Measurements from ENCODE around the gene SPNS1.
"Not testable (repeated sequence)": the region's sequence is repeated elsewhere in the genome, so short reads cannot be mapped to it uniquely, and the experiment has no call there.

The SPNS1 gene

DNA sequence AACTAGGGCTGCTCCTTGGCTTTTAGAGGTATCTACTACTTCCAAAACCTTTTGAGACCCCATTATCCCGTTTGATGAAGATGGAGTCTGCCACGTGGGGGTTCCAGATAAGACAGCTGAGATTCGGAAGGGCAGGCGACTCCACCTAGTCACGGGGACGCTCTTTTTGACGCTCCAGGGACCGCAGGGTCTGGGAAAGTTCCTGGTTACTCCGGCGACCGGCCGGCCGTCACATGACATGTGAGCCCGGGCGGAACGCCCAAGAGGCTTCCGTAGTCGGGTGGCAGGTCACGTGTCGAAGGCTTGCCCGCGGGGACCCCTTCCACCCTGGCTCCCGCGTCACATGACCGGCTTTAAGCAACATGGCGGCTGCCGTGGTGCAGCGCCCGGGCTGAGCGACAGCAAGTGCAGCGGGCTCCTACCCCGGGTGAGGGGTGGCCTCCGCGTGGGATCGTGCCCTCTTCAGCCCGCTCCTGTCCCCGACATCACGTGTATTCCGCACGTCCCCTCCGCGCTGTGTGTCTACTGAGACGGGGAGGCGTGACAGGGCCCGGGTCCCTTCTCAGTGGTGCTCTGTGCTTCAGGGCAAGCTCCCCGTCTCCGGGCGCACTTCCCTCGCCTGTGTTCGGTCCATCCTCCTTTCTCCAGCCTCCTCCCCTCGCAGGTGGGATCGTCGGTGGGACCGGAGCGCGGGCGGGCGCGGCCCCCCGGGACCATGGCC lies at the start of gene SPNS1:
Gene SPNS1, plus strand, starts transcription at position 342 of the 721 bp plus-strand sequence. Its CDS starts 374 bp downstream, at position 716.
- DNase-seq, result peak; percentile 88

GRCh38 chr16:28925386-28926228 lies 49.0 kb upstream of the SPNS1 start:
- DNase-seq, result no peak

DNA sequence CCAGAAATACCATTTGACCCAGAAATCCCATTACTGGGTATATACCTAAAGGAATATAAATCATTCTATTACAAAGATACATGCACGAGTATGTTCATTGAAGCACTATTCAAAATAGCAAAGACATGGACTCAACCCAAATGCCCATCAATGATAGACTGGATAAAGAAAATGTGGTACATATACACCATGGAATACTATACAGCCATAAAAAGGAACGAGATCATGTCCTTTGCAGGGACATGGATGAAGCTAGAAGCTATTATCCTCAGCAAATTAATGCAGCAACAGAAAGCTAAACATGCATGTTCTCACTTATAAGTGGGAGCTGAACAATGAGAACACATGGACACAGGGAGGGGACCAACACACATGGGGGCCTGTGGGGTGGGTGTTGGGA lies 48.3 kb upstream of the SPNS1 start:
- DNase-seq, result not testable (repeated sequence)

GRCh38 chr16:28927815-28928214 lies 46.8 kb upstream of the SPNS1 start:
- no peak for DNase-seq

GRCh38 chr16:28930203-28930602 lies 44.4 kb upstream of the SPNS1 start:
- no peak for DNase-seq

DNA sequence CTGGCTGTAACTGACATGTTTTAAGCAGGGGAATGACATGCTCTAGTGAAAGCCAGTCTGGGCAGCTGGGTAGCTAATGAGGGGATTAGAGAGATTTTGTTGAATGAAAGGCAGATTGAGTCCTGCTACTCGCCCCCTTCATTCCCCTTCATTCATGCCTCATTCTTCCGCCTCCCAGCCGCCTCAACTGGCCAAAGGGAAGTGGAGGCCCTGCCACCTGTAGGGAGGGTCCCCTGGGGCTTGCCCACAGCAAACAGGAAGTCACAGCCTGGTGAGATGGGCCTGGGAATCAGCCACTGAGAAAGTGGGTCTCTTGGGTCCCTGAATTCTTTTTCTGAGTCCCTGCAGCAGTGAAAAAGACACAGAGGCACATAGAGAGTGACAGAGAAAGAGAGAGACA lies 43.9 kb upstream of the SPNS1 start:
- DNase-seq, result no peak

GRCh38 chr16:28931801-28932225 lies 42.8 kb upstream of the SPNS1 start, which contains the start of gene CD19:
Gene CD19, plus strand, starts transcription at chr16:28931971. Its CDS starts 30 bp downstream, at chr16:28932001.
- DNase-seq, result no peak

DNA sequence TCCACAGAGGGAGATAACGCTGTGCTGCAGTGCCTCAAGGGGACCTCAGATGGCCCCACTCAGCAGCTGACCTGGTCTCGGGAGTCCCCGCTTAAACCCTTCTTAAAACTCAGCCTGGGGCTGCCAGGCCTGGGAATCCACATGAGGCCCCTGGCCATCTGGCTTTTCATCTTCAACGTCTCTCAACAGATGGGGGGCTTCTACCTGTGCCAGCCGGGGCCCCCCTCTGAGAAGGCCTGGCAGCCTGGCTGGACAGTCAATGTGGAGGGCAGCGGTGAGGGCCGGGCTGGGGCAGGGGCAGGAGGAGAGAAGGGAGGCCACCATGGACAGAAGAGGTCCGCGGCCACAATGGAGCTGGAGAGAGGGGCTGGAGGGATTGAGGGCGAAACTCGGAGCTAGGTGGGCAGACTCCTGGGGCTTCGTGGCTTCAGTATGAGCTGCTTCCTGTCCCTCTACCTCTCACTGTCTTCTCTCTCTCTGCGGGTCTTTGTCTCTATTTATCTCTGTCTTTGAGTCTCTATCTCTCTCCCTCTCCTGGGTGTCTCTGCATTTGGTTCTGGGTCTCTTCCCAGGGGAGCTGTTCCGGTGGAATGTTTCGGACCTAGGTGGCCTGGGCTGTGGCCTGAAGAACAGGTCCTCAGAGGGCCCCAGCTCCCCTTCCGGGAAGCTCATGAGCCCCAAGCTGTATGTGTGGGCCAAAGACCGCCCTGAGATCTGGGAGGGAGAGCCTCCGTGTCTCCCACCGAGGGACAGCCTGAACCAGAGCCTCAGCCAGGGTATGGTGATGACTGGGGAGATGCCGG lies 42.0 kb upstream of the SPNS1 start:
- no peak for DNase-seq

DNA sequence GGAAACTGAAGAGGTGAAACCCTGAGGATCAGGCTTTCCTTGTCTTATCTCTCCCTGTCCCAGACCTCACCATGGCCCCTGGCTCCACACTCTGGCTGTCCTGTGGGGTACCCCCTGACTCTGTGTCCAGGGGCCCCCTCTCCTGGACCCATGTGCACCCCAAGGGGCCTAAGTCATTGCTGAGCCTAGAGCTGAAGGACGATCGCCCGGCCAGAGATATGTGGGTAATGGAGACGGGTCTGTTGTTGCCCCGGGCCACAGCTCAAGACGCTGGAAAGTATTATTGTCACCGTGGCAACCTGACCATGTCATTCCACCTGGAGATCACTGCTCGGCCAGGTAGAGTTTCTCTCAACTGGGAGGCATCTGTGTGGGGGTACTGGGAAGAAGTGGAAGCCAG lies 41.4 kb upstream of the SPNS1 start:
- DNase-seq, result no peak

GRCh38 chr16:28935346-28935745 lies 39.2 kb upstream of the SPNS1 start:
- DNase-seq, result no peak

GRCh38 chr16:28935924-28936783 lies 38.4 kb upstream of the SPNS1 start:
- DNase-seq, result no peak

DNA sequence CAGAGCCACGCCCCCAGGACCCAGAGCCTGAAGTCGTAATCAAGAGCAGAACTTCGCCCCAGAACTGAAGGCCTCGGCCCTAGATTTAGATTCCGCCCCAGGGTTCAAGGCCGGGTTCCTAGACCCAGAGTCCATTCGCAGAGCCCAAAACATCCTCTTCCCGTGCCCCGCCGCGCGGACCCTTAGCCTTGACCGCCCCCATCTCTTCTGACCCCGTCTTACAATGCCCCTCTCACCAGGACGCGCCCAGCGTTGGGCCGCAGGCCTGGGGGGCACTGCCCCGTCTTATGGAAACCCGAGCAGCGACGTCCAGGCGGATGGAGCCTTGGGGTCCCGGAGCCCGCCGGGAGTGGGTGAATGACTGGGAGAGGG lies 37.8 kb upstream of the SPNS1 start:
- DNase-seq, result no peak

DNA sequence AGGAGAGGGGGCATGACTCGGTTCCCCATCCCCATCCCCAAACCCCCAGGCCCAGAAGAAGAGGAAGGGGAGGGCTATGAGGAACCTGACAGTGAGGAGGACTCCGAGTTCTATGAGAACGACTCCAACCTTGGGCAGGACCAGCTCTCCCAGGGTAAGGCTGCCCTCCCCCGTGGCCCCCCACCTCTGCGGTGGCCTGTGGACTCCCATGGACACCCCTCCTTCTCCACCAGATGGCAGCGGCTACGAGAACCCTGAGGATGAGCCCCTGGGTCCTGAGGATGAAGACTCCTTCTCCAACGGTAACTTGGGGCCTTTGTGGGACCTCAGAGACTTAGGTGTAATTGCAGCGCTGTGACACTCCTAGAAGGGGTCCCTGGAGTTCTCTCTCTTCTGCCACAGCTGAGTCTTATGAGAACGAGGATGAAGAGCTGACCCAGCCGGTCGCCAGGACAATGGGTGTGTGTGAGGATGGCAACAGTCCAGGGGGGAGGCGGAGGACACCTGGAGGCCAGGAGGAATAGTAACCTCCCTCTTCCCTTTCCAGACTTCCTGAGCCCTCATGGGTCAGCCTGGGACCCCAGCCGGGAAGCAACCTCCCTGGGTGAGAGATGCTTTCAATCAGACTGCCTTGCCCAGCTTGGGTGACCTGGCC lies 37.2 kb upstream of the SPNS1 start:
- DNase-seq, result no peak

DNA sequence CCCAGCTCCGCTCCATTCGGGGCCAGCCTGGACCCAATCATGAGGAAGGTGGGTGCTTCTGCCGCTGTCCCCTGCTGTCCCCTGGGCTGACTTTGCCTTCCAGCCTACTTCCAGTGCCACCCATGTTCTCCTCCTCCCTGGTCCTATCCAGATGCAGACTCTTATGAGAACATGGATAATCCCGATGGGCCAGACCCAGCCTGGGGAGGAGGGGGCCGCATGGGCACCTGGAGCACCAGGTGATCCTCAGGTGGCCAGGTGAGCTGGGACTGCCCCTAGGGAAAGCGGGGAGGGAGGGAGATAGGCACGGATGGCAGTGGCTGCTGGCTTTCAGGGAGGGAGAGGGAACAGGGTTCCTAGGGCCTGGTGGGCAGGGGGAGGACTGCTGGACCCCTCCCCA lies 35.9 kb upstream of the SPNS1 start:
- no peak for DNase-seq

- DNase-seq, result not testable (repeated sequence)
Observed at GRCh38 chr16:28939825-28940224, 34.8 kb upstream of the SPNS1 start.

GRCh38 chr16:28943281-28943680 lies 31.3 kb upstream of the SPNS1 start:
- DNase-seq, result no peak

- no peak for DNase-seq
Observed at GRCh38 chr16:28946681-28947080, 27.9 kb upstream of the SPNS1 start.

- DNase-seq, result peak; percentile 99
Observed at GRCh38 chr16:28950648-28951409, 23.7 kb upstream of the SPNS1 start, which contains the start of gene NFATC2IP. Gene NFATC2IP, plus strand, starts transcription at chr16:28950937. Its CDS starts 75 bp downstream, at chr16:28951012.

GRCh38 chr16:28951410-28951943 lies 23.1 kb upstream of the SPNS1 start:
- DNase-seq, result no peak

DNA sequence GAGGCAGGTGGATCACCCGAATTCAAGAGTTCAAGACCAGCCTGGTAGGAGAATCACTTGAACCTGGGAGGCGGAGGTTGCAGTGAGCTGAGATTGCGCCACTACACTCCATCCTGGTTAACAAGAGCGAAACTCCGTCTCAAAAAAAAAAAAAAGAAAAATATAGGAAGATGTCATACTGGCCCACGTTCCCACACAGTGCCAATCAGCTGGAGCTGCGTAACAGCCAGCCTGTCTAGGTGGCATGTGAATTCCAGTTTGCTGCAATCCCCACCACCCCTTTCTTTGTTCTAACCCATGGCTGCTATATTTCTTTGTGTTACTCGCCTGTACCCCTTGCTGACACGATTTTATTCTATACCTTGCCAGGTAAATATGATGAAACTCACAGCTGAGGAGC lies 16.4 kb upstream of the SPNS1 start:
- no peak for DNase-seq

- DNase-seq, result no peak
Observed at GRCh38 chr16:28958836-28959235, 15.7 kb upstream of the SPNS1 start.
